M059J (cell line): ENCODE data around the gene MMEL1. TPM values are rescaled to one million over a fixed set of nuclear protein-coding genes. Genes with fewer than 3 reads are reported as not detected.
A peak's percentile ranks its signal among the peaks of the same experiment; 100 is the strongest.
"Not testable (repeated sequence)": the region's sequence is repeated elsewhere in the genome, so short reads cannot be mapped to it uniquely, and the experiment has no call there.

Experiments used
- DNase-seq: peaks from one replicate; pipeline ENCODE4 v3.0.0-alpha.2; 2012; ENCODE audit warnings: low read depth
- total RNA-seq: library from RNA; depleted of rRNA; stranded (reverse); fragments of >200 nt; shearing (Covaris generic); gene quantifications from 2 replicates; pipeline ENCODE4 v1.2.3, GENCODE V29; 2014

The MMEL1 gene
- total RNA-seq, 1 experiment from 2014 or later: not detected

DNA sequence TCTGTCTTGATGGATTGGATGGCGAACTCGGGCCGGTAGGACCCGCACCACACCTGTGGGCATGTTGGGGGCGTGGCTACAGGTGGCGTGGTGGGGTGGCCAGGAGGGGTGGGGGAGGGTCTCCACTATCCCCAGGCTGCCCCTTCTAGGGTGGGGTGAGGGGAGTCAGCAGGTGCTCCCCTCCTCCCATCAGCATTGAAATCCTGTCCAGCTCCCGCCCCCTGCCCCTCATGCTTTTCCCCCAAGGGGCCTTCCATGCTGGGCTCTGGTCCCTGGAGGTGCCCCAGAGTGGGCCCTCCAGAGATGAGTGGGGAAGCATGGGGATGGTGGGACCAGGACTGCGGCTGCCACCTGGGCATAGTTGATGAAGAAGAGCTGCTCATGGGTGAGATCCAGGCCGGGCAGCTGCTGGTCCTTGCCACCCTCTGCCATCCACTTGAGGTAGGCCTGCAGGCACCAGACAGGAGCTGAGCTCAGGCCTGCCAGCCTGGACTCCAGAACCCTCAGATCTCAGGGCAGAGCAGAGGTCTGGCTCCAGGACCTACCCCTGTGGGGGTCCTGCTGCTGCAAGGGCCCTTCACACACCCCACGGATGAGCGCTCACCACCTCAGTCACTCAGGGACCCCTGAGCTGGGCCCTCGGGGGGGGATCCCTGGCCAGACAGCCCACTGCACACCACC, 41.1 kb downstream of the MMEL1 start:
- no peak for DNase-seq

DNA sequence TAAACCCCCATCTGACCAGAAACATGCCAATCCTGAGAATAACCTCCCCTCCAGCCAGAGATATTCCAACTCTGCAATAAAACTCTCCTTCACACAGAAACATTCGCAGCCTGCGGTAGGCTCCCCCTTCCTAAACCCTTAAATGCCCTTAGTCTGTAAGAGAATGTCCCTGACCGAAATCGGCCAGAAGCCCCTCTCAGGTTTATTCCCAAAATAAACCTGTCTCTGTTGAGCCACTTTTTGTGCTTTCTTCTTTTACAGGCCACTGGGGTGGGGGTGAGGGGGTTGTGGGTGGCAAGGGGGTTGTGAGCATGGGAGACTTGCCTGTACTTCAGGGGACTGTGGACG, 41.6 kb downstream of the MMEL1 start:
- no peak for DNase-seq

DNA sequence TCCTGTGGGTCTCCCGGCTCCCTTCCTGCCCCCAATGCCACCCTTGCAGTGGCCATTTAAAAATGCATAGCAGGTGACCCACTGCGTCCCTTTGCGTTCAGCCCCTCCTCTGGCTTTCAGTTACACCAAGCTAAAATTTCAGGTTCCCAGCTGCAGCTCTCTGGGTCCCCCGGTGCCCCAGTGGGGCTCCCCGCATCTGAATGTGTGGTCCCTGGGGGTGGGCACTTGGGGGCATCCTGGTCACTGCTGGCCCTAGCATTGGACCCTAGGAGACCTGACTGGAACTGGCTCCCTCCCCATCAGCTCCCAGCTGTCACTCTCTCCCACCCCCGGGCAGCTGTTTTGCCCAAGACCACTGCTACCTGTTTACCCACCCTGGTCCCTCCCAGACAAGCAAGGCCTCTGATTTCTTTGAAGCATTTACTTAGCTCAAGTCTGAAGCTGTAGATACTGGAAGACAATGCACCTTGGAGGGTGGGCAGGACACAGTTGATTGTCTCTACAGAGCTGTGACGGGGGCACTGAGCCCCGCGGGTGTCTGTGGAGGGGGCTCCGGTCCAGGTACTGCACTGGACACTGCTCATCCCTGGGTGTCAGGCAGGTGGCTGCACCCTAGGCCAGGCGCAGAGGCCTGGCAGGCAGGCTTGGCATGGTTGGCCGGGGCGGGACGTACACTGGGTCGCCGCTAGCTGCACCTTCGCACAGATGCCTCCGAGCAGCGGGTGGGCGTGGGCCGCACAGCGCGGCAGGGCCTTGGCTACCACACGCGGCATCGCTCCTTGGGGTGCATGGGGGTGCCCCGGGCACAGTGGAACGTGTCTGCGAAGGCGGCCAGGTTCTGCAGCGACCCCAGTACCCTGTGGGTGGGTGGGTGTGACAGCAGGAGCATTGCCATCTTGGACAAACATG, 42.3 kb downstream of the MMEL1 start:
- no peak for DNase-seq

DNA sequence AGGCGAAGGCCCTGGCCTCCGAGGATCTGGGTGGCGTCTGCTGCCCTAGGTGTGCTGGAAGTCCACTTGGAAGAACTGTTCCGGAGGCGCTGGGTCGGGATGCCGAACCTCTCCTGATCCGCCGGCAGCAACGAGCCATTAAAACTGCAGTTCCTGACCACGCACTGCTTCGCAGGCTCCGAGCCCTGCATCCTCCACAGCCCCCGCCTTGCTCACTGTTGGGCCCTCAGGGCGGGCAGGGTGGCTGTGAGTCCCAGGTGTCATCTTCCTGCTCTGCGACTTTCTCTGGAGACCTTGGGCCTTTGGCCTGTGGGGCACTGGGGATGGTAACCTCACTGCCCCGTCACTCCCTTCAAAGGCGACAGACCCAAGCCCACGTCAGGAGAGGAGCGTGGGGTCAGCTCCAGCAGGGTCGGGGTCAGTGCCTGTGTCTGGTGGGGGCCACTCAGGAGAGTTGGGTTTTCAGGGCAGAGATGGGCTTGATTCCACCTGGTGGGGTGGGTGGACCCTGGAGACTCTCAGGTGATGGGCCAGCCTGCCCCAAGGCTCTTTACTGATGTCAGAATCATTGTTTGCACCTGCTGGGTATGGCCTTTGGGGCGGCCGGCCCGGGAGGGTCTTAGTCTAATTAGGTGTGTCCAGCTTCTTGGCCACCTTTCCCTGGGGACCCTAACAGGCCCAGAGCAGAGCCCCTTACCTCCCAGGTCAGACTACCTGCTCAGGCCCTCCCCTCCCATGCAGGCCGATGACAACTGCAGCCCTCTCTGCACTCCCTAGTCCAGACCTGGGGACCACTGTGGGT, 43.2 kb downstream of the MMEL1 start:
- DNase-seq: no peak

DNA sequence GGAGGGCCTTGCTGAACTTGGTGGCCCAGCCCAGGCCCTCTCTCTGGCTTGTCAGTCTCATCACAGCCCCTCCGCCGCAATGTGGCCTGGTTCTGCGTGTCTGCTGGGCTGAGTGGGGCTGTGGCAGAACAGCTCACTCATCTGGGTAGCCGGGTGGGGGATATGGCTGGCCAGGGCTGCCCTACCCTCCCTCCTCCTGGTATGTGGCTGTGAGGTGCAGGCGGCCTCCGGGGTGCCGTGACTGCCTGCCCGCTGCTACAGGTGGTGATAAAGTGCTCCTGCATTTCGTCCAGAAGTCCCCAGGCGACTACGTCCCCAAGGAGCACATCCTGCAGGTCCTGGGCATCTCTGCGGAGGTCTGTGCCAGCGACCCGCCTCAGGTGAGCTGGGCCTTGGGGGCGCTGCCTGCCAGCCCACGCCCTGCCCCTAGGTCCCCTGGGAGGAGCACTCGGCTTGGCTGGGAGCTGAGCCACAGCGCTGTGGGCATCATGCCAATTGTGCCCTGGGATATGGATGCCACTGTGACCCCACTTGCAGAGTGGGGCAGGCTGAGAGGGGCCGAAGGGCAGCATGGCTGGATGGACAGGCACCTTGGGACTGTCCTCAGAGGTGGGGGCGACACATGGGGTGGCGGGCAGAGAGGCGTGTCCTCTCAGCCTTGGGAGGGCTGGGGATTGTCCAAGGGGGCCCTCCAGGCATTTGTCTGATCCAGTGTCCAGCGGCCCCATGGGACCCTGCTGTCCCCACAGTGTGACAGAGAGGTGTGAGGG, 44.0 kb downstream of the MMEL1 start:
- DNase-seq: no peak

DNA sequence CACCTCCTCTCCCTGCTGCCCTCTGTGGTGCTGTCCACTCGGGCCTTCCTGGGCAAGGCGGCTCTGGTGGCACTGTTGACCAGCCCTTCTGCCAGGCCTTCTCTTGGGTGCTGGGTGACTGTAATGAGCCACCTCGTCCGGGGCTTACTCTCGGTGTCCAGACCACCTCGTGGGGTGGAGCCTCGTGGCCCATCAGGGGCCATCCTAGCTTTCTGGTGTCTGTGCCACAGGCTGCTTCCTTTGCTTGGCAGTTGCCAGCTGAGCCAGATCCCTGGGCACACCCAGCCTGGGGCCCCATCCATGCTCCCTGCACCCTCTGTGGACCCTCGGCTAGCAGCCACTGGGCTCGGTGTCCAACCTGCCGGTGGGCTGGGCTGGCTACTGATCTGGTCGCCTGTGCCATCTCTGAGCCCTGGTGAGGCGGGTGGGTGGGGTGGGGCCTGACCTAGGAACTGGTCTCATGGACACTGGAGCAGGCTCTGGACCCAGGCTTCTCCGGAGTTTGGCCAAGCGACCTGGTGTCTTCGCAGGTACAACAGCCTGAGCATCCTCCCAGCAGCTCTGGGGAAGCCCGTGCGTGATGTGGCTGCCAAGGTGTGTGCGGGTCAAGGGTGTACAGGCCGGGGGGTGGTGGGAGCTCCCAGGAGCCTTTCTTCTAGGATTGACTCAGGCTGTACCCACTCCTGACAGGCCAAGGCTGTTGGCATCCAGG, 44.8 kb downstream of the MMEL1 start:
- DNase-seq: no peak

DNA sequence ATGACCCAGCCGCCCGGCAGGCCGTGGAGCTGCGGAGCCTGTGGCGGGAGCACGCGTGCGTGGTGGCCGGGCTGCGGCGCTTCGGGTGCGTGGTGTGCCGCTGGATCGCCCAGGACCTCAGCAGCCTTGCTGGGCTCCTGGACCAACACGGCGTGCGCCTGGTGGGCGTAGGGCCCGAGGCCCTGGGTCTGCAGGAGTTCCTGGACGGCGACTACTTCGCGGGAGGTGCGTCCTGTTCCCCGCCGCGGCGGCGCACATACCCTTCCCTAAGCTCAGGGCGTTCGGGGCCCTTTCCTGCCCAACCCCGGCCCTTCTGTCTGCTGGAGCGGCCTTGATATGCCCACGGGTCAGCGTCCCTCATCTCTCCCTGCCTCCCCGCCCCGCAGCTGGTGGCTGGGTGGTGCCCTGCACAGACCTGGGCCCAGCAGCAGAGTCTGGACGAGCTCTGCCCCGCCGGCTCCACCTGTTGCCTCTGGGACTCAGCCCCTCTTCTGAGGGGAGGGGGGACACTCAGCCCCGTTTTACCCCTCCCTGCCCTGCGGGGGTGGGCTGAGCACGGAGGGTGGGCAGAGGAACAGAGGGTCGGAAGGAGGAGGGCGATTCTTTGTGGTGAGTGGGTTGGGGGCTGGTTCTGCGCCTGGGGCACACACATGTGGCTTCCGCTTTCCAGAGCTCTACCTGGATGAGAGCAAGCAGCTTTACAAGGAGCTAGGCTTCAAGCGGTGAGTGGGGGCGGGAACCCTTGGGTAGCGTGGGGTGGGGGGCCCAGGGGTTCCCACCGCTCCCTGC, 45.6 kb downstream of the MMEL1 start:
- peak; percentile 14 for DNase-seq

GRCh38 chr1:2586154-2587070, 46.4 kb downstream of the MMEL1 start, which contains the start of gene PRXL2B:
TSS of gene PRXL2B (plus strand) at chr1:2586777. CDS start at chr1:2586886, 109 bp downstream.
- DNase-seq: peak; percentile 97

- peak; percentile 23 for DNase-seq
Observed at GRCh38 chr1:2585318-2586092, 47.3 kb downstream of the MMEL1 start.

GRCh38 chr1:2584686-2585317, 48.0 kb downstream of the MMEL1 start:
- no peak for DNase-seq

GRCh38 chr1:2583871-2584351, 48.9 kb downstream of the MMEL1 start:
- no peak for DNase-seq

DNA sequence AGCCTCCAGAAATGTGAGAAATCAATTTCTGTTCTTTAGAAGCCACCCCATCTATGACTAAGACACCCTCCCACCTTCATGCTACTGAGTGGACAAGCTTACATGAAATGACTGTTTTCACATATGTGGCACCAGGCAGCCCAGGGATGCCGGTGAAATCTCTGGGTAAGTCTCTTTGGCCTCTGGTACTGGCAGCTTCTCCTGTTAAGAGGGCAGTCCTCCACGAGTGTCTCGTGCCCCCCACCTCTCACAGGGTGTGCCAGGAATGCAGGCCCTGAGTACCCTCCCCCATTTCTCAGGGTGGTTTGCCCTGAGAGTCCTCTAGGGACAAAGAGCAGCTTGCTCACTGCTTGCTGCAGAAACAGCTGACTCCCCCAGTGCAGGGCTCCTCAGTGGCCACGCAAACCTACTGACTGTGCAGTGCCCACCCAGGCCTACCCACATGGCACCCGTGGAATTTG, 49.5 kb downstream of the MMEL1 start:
- DNase-seq: no peak

GRCh38 chr1:2582391-2582790, 50.4 kb downstream of the MMEL1 start:
- no peak for DNase-seq

DNA sequence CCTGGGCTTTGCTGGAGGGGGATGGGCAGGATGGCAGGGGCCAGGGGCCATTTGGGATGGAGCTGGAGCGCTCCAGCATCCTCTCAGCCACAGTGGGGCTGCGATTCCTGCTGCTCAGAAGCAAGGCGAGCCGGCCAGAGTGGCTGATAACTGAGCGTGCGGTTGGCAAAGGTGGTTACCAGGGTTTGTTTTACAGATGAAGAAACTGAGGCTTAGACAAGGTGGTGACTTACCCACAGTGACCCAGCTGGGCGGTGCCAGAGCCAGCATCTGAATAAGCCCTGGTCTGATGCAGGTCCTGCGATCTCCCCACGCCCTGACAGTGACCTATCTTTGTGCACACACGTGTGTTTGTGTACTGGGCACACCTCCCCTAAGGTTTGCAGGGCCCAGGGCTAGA, 52.1 kb downstream of the MMEL1 start:
- DNase-seq: no peak

DNA sequence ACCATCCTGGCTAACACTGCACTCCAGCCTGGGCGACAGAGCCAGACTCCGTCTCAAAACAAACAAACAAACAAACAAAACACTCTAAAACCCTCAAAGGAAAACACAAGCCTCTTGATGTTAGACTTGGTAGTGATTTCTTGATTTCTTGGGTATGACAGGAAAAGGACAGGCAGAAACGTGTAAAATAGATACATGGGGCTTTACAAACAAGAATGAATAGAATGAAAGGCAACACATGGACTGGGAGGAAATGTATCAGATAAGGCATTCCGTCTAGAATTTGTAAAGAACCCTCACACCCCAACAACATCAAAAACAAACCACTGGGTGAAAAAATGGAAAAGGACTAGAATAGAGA, 54.1 kb downstream of the MMEL1 start:
- DNase-seq: no peak

DNA sequence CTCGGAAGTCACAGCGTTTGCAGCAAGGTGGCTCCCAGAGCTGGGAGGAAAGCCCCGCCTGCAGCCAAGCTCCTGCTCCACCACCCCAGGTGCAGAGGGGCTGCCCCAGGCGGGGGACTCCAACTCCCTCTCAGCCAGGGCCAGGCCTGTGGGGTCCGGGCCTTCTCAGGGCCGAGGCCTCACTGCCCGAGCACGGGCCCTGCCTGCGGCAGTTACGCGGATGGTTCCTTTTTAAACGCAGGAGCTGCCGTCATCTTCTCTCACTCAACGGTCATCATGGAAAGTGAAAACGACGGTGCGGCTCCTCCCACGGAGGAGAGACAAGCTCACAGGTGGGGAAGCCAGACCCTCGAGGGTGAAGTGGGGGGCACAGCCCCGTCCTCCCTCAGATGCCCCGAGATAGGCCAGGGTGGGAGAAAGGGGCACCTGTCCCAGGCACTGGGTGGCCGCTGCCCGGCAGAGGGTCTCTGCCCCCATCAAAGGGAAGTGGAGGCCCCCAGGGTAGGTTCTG, 55.2 kb downstream of the MMEL1 start:
- DNase-seq: not testable (repeated sequence)
